Measurements from ENCODE around the gene DUSP9.
"Not testable (repeated sequence)": the region's sequence is repeated elsewhere in the genome, so short reads cannot be mapped to it uniquely, and the experiment has no call there.

DNA sequence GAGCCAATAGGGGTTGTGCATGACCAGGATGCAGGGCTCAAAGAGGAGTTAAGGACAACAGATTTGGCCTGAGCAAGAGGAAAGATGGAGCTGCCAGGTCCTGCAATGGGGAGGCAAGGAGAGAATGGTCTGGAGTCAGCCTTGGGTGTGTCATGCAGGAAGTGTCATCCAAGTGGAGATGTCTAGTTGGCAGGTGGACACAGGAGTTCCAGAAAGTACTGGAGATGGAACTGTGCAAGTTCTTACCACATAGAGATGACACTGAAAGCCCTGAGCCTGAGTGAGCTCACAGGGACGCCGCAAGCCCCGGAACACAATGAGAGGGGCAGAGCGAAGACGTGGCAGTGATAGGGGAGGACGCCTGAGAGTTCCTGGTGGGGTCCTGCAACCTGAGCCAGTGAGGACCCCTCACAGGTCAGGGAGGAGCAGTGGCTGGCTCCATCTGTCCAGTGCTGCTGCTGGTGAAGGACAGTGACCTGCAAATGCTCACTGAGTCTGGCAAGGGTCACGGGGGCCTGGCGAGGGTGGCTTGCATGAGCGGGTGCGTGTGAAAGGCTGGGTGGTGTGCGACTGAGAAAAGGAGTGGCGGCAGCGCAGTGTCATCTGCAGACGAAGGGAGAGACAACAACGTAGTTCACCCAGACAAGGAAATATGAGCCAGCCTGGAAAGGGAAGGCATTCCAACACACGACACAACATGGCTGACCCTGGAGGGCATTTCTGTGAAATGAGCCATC, 50.2 kb downstream of the DUSP9 start:
- not testable (repeated sequence) for TF ChIP-seq SUZ12 (IDR thresholded peaks at IDR 0.05; ENCODE audit: extremely low read depth, insufficient read depth, insufficient read length); ZNF274 (IDR thresholded peaks at IDR 0.05; ENCODE audit: low read depth, low read length)

Measured in NT2/D1 (cell line).